GM18505 (cell line): Measurements from ENCODE around the gene RASSF8.

Experiments
- ATAC-seq: cut with Tn5 transposase; IDR thresholded peaks from one replicate; pipeline ENCODE4 v1.9.1; 2021; ENCODE audit not compliant: unreplicated experiment
- POLR2A ChIP-seq: IDR thresholded peaks from 4 replicates; pipeline ENCODE4 v1.6.1; 2011; ENCODE audit warnings: borderline replicate concordance; ENCODE audit not compliant: insufficient read depth, insufficient read length; ENCODE audit errors: extremely low read depth

Gene RASSF8

GRCh38 chr12:26113181-26113654, 154.7 kb downstream of the RASSF8 start:
- TF ChIP-seq POLR2A = no peak

GRCh38 chr12:26113853-26114719, 155.6 kb downstream of the RASSF8 start:
- ATAC-seq = peak; percentile 84
- TF ChIP-seq POLR2A = peak; percentile 66

More at GRCh38 chr12:26113181-26113654, 154.7 kb downstream of the RASSF8 start:
- no peak for ATAC-seq

- TF ChIP-seq POLR2A = no peak
- no peak for ATAC-seq
These were observed 156.4 kb downstream of the RASSF8 start for GRCh38 chr12:26114720-26115401.

GRCh38 chr12:26116829-26117715, 158.6 kb downstream of the RASSF8 start:
- no peak for TF ChIP-seq POLR2A
- no peak for ATAC-seq

- ATAC-seq = no peak
- no peak for TF ChIP-seq POLR2A
These were observed 159.8 kb downstream of the RASSF8 start for GRCh38 chr12:26118308-26118707.

- no peak for TF ChIP-seq POLR2A
- ATAC-seq = no peak
These were observed 161.0 kb downstream of the RASSF8 start for GRCh38 chr12:26119391-26119989.

GRCh38 chr12:26120561-26121274, 162.2 kb downstream of the RASSF8 start:
- ATAC-seq = no peak
- no peak for TF ChIP-seq POLR2A

GRCh38 chr12:26121323-26122060, 163.0 kb downstream of the RASSF8 start:
- ATAC-seq = no peak
- TF ChIP-seq POLR2A = no peak

- no peak for TF ChIP-seq POLR2A
- no peak for ATAC-seq
These were observed 163.7 kb downstream of the RASSF8 start for GRCh38 chr12:26122061-26122680.

GRCh38 chr12:26122681-26123481, 164.4 kb downstream of the RASSF8 start:
- TF ChIP-seq POLR2A = peak; percentile 27
- ATAC-seq = no peak
